Activated CD8-positive, alpha-beta memory T cell treated with anti-CD3 and anti-CD28 coated beads for 1 hour (primary cell): ENCODE data around the gene LRRC75B.
"Not testable (repeated sequence)": the region's sequence is repeated elsewhere in the genome, so short reads cannot be mapped to it uniquely, and the experiment has no call there.

Source experiments
- DNase-seq, 2 donors: peaks; one replicate each; pipeline ENCODE4 v3.0.0-alpha.2; 2020; ENCODE audit warnings: low read depth in 1 of 2; ENCODE audit errors: extremely low read depth in 1 of 2

Gene LRRC75B

DNA sequence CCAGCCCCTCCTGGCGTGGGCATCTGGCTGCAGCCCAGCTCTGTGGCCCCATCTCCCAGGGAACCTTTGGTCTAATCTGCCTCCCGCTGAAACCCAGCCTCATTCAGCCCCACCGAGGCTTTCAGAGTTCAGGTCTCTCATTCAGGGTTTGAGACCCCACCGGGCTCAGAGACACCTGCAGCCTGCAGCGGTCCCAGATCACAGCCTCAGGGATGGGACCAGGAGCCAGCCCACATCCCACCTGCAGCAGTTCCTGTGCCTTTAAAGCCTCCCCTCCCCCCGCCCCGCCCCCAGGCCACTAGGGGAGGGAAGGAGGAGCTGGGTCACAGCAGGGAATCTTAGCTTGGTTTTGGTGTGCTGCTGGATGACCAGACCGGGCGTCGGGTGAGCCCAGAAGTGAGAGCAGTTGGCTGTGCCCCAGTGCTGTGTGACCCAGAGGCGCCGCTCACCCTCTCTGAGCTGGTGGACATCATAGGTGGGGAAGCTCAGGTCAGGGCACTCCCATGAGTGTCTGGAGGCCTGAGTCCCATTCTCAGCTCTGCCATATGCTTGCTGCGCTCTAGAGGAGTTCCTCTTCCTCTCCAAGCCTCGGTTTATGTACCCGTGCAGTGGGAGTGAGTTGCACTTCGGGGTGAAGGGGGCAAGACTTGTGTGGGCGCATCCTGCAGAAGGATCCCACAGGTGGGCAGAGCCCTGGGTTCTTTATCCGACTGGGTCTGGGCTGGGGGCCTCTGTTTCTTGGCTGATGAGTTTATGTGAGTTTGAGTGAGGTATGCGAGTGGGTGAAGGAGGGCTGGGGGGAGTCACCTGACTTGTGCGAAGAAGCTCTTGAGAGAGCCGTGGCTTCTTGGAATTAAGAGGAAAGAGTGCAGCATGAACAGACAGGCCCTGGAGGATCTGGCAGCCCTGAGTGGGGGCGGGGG lies 10.2 kb upstream of the LRRC75B start, which contains the start of gene GGT1:
Gene GGT1 (plus strand): TSS at position 347 of the 923 bp plus-strand sequence. CDS start 7,889 bp downstream, outside the sequence.
- DNase-seq = not testable (repeated sequence)

GRCh38 chr22:24602105-24602749 lies 9.4 kb upstream of the LRRC75B start:
- not testable (repeated sequence) for DNase-seq

DNA sequence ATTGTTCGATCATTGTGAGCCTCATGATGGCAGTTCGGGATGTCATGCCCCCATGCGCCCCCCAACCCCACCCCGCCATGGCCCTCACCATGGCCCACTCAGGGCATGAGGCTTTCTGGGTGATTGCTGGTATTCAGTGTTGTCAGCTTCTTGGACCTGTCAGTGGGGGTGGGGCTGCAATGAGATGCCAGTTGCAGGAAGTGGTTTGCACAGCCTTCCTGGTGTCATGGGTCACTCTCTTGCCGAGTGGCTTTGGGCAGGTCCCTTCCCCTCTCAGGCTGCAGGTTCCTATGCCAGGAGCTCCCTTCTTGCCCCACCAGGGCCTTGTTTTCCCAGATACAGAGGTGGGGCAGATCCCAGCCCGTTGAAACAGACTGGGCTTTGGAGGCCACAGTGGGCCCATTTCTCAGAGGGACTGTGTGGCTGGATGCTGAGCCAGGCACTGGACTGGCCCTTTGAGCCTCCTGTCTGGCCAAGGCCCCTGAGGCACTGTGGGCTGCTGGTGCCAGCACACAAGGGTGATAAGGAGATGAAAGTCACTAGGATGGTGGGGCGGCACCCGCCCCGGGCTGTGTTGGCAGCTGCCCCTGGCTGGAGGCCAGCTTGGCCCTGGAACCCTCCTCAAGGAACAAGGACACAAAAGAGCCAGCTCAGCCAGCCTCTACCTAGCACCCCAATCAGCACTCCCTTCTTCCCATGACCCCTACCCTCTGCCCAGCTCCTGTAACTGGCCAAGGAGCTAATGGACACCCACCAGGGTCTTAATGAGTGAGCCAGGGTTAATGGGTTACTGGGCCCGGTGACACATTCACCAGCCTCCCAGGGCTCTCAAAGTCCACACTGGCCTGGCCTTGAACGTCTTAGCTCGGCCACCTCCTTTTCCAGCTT lies 8.6 kb upstream of the LRRC75B start:
- no peak for DNase-seq

DNA sequence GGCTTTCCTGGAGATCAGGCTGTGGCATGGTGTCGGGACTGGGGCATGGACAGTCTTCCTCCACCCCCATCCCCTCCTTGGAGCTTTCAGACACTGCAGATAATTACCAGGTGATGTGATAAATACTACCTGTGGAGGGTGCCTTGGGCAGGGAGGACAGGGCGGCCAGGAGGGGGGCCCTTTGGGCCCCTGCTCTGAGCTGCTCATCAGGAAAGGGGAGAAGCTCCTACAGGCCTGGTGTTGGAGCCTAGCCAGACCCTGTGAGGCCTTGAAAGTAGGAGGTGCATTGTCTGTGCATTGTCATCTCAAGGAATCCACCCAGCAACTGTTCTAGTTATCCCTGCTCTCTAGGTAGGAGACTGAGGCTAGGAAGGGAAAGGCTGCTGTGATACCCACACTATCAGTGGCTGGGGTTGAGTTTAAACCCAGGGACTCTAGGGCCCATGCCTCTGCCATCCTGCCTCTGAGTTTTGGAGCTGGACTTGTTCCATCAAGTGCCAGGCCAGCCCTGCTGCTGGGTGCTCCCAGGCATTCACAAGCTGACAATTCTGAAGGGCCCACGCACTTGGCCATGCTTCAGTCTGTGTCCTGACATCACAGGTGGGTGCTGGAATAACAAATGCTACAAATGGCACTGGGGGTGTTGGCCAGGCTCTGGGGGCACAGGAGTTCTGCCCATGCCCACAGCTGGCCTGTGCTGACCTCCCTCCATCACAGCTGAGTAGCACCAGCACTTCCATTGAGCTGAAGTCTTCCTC lies 7.3 kb upstream of the LRRC75B start:
- DNase-seq = not testable (repeated sequence)

DNA sequence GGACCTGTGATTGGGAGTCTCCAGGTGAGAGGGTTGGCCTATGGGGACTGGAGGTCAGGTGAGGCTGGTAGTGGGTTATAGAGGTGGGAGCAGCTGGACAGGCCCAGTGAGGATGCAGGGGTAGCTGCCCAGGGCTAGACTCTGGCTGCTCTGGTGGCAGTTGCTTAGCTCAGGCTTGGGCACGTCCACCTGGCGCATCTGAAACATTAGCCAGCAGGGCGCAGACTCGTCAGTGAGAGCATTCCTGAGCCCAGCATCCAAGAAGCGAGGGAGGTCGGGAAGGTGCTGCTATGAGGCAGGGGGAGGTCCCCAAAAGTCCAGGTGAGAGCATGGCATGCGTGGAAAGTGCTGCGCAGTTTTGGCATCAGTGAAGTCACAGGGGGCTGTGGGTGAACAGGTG lies 6.6 kb upstream of the LRRC75B start:
- no peak for DNase-seq

DNA sequence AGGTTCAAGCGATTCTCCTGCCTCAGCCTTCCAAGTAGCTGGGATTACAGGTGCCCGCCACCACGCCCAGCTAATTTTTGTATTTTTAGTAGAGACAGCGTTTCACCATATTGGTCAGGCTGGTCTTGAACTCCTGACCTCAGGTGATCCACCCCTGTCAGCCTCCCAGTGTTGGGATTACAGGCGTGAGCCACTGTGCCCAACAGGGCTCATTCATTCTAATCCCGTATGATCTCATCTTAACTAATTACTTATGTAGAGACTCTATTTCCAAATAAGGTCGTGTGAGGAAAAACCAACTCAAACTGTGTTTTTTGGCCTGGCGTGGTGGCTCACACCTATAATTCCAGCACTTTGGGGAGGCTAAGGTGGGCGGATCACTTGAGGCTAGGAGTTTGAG lies 4.2 kb upstream of the LRRC75B start:
- DNase-seq = not testable (repeated sequence)

DNA sequence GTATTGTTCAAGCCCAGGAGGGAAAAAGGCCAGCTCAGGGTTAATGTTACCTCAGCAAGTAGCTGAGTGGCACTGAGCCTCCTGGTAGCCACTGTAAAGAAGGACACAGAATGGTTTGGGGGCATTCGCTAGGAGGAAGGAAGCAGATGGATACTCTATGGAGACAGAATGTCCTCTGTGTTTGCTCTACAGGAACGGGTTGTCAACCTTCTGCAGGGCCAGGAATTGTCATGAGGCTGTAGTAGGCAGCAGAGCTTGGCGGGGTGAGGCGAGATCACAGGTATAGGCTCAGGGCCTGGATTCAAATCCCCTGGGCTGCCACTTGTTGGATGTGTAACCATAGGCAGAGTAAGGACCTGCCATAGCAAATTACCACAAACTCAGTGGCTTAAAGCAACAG lies 3.0 kb upstream of the LRRC75B start:
- DNase-seq = no peak

DNA sequence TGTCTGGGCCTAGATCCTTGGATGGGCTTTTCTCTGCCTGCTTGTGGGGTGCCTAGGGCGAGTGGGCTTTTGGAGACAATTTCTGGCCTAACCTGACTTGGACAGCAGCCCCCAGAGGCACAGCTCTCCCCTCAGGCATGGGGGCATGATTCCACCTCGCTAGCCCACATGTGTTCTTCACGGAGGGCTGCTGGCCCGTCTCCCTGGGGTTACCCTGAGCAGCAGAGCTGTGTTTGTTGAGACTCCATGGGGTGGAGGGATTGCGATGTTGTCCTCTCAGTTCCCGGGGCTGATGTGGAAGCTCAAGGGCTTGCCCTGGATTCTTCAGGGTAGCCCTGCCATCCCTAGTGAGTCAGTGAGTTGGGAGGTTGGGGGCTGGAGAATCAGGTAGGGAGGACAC lies 2.4 kb upstream of the LRRC75B start:
- no peak for DNase-seq

GRCh38 chr22:24594569-24595120 lies 1.8 kb upstream of the LRRC75B start:
- no peak for DNase-seq

DNA sequence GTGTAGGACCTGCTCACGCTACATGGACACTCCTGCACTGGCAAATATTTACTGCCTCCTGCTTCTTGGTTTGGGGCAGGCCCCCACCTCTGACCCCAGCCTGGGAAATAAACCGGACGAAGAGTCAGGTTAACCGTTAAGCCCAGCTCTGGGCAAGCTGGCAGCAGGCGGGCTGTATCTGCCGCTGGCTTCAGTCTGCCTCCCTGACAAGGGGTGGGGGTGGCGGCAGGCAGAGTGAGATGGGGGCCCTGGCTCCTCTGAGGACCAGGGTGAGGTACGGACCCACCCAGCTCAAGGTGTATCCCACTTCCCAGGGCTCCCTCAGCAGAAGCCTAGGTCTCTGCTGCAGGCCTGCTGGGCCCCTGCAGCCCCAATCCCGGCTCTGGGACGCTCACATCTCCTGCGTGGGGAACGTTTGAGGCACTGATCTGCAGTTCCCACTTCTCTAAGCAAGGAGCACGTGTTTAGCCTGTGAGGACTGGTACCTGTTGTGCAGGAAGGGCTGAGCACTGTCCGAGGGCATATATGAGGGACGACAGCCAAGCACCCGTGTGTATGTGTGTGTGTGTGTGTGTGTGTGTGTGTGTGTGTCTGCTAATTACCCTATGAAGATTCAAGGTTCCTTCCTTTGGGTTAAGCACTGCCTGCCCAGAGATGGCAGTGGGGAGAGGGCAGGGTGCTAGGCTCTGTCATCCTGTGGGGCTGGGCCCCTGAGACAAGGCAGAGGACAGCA lies 1.1 kb upstream of the LRRC75B start:
- DNase-seq = no peak

DNA sequence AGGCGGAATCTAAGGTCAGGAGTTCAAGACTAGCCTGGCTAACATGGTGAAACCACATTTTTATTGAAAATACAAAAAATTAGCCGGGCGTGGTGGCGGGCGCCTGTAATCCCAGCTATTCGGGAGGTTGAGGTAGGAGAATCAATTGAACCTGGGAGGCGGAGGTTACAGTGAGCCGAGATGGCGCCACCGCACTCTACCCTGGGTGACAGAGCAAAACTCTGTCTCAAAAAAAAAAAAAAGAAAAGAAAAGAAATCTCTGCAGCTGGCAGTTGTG lies 624 bp upstream of the LRRC75B start:
- DNase-seq = not testable (repeated sequence)

- DNase-seq = no peak
Measured at GRCh38 chr22:24592058-24592850, 619 bp downstream of the LRRC75B start.

DNA sequence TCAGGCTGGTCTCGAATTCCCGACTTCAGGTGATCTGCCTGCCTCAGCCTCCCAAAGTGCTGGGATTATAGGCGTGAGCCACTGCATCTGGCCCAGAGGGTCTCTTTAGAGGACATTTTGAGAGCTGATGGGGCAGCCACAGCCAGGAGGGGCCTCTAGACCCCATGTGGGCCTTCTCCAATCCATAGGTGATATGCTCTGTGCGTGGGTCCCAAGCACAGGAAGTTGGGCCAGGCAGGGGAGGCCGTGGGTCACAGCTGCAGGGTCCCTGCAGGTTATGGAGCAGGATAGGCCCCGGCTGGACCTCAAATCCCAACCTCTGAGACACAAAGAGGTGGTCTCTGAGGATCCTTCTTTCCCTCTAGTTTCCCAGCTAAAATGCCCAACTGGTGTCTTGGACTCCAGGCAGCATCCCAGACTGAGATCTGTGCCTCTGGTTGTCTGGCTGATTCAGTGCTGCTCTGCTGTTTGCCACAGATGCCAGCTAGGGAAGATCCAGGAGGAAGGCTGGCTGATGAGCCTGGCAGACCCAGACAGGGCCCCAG lies 1.5 kb downstream of the LRRC75B start:
- DNase-seq = no peak

DNA sequence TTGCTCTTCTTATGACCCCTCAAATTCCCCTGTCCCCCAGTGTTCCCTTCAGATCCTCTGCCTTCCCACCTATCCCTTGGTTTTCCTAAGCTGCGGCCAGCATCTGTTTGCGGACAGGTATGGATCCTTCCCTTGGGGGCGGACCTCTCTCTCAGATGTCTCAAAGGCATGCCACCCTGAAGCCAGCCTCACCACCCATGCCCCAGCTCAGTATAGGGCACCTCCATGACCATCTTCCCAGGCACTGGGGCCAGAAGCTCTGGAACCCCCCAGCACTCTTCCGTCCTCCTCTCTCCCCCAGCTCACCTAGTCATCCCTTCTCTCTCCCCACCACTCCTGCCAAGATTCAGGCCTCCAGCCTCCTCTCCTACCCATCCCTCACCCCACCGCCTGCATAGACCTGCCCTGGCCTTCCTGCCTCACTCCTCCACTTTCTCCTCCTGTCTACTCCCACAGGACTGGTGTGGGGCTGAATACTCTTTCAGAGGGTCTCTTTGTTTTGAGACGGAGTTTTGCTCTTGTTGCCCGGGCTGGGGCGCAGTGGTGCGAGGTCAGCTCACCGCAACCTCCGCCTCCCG lies 2.2 kb downstream of the LRRC75B start:
- no peak for DNase-seq

DNA sequence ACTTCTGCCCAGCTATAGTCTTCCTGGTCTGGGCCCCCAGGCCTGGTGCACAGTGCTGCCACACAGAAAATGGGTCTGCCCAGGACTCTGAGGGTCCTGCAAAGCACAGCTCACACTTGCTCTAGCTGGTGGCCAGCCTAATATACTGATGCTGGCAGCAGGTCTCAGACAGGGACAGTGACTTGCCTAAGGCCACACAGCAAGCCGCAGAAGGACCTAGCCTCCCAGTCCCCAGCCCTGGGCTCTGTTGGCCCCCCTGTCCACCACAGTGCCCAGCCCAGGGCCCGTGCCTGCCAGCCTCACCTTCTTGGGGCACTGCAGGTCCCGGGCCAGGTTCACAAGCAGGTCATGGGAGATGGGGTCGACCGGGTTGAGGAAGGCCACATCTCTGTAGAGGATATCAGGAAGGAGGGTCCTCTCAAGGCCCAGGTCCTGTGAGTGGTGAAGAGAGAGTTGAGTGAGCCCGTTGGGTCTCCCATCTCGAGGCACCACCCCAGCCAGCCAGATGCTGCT lies 3.3 kb downstream of the LRRC75B start:
- no peak for DNase-seq

- no peak for DNase-seq
Measured at GRCh38 chr22:24588757-24589481, 4.0 kb downstream of the LRRC75B start.

DNA sequence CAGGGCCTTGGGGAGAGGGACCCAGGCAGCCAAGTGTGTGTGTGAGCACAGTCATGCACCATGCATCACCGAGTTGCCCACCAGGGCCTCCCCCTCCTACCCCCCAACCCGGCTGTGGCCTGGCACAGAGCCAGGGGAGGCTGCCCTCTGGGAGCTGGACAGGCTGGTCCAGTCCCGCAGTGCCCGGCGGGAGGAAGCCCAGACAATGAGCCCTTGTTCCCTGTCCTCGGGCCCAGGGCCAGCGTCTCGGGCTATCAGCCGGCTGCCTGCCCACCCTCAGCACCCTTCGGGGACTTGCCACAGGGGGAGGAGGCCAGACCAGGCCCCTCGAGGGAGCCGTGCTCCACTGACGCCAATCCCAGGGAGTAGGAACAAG lies 4.5 kb downstream of the LRRC75B start:
- no peak for DNase-seq
